Peyer's patch (tissue), 4 donors: ENCODE data around the gene MARVELD3. TPM values are rescaled to one million over a fixed set of nuclear protein-coding genes. Genes with fewer than 3 reads are reported as not detected.
"Not testable (repeated sequence)": the region's sequence is repeated elsewhere in the genome, so short reads cannot be mapped to it uniquely, and the experiment has no call there.

Experiments
- DNase-seq, 3 donors: peaks; one replicate each; pipeline ENCODE4 v3.0.0-alpha.2; 2017 to 2019
- H3K27ac ChIP-seq, 4 donors: fragments of 200-600 bp; sonication (generic); one replicate each; pipeline ENCODE4 v1.5.1; 2016 to 2019
- H3K27me3 ChIP-seq, 2 donors: fragments of 200-600 bp; sonication (generic); one replicate each; pipeline ENCODE4 v1.5.1; 2019
- H3K36me3 ChIP-seq, 3 donors: fragments of 200-600 bp; sonication (generic); one replicate each; pipeline ENCODE4 v1.5.1; 2016 to 2019
- H3K4me1 ChIP-seq, 4 donors: fragments of 200-600 bp; sonication (generic); one replicate each; pipeline ENCODE4 v1.5.1; 2016 to 2019
- H3K4me3 ChIP-seq, 4 donors: fragments of 200-600 bp; sonication (generic); 1 replicate in 3 of 4; 2 replicates in 1 of 4; pipeline ENCODE4 v1.5.1; 2016 to 2019; ENCODE audit warnings: mild to moderate bottlenecking in 1 of 4
- H3K9me3 ChIP-seq, 4 donors: fragments of 200-600 bp; sonication (generic); one replicate each; pipeline ENCODE4 v1.5.1; 2016 to 2019; ENCODE audit warnings: mild to moderate bottlenecking in 1 of 4
- CTCF ChIP-seq, 6 experiments: fragments of 450-650 bp in 4 of 6; fragments of 200-600 bp in 2 of 6; sonication (generic) in 1 of 6; IDR thresholded peaks; one replicate each; pipeline ENCODE4 v1.5.1; 2017 to 2019; ENCODE audit warnings: antibody characterized with exemption in 6 of 6, mild to moderate bottlenecking in 3 of 6, moderate library complexity in 1 of 6
- POLR2A ChIP-seq, 2 donors: fragments of 450-650 bp; IDR thresholded peaks; one replicate each; pipeline ENCODE4 v1.5.1; 2017; ENCODE audit warnings: antibody characterized with exemption in 2 of 2, mild to moderate bottlenecking in 2 of 2, moderate library complexity in 2 of 2
- total RNA-seq, 4 donors: library from RNA; depleted of rRNA; stranded (reverse); fragments of >200 nt; gene quantifications; one replicate each; pipeline ENCODE4 v1.1.0, GENCODE V29; 2016

Gene MARVELD3, protein sequence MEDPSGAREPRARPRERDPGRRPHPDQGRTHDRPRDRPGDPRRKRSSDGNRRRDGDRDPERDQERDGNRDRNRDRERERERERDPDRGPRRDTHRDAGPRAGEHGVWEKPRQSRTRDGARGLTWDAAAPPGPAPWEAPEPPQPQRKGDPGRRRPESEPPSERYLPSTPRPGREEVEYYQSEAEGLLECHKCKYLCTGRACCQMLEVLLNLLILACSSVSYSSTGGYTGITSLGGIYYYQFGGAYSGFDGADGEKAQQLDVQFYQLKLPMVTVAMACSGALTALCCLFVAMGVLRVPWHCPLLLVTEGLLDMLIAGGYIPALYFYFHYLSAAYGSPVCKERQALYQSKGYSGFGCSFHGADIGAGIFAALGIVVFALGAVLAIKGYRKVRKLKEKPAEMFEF
- 100 to 1,000 TPM in 3 of 4 donors, 10 to 100 TPM in 1; 66.0 to 167 (median 154) TPM for total RNA-seq

DNA sequence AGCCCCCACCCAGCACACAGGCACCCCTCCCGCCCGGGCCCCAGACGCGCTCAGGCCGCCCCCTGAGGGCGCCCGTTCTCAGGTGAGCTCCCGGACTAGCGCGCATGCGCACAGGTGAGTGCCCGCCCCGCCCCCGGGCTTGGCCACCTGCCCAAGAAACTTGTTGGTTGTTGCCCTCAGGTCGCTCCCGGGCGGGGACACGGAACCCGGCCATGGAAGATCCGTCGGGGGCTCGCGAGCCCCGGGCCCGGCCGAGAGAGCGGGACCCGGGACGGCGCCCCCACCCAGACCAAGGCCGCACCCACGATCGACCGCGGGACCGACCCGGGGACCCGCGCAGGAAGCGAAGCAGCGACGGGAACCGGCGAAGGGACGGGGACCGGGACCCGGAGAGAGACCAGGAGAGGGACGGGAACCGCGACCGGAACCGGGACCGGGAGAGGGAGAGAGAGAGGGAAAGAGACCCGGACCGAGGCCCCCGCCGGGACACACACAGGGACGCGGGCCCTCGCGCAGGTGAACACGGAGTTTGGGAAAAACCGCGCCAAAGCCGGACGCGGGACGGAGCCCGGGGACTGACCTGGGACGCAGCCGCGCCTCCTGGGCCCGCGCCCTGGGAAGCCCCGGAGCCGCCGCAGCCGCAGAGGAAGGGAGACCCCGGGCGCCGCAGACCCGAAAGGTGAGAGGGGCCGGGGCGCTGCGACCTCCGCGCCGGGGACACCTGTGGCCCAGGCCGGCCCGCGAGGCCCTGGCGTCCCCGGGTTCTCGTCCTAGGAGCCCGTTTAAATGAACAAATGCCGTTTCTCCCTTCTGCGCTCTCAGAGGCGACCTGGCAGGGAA, at the start of gene MARVELD3:
Gene MARVELD3, plus strand, starts transcription at position 167 of the 840 bp plus-strand sequence. Its CDS starts 46 bp downstream, at position 213.
- peak within 1 kb of the TSS; percentile 40 to 74 (median 58) for H3K4me3 ChIP-seq
- peaks cover 0 to 7% (median 0%) of the 10 kb centered on the region in 3 donors for H3K36me3 ChIP-seq
- H3K27me3 ChIP-seq = peaks cover 0 to 10% of the 10 kb centered on the region in 2 donors
- TF ChIP-seq POLR2A (IDR thresholded peaks at IDR 0.05) (peak; percentile 85 to 92), CTCF (IDR thresholded peaks at IDR 0.05) (peak in 2 of 6 experiments; percentile 8 to 14)
- H3K4me1 ChIP-seq = peaks cover 0 to 24% (median 8%) of the 10 kb centered on the region in 4 donors
- H3K27ac ChIP-seq = peak within 1 kb of the TSS in 3 of 4 donors; percentile 83 to 94 (median 90)
- peak in 2 of 3 donors; percentile 91 to 97 for DNase-seq
- H3K9me3 ChIP-seq = no peaks in the 10 kb centered on the region

- Histone ChIP-seq H3K4me1 (peaks cover 0 to 7% (median 0%) of the 10 kb centered on the region in 4 donors), H3K9me3 (no peaks in the 10 kb centered on the region), H3K27ac (no peak within 1 kb of the TSS), H3K4me3 (no peak within 1 kb of the TSS), H3K36me3 (no peaks in the 10 kb centered on the region), H3K27me3 (no peaks in the 10 kb centered on the region)
- TF ChIP-seq POLR2A (IDR thresholded peaks at IDR 0.05) (no peak), CTCF (IDR thresholded peaks at IDR 0.05) (no peak)
- no peak for DNase-seq
These were observed 49.0 kb upstream of the MARVELD3 start, which contains the start of gene TAT for GRCh38 chr16:71576971-71577370. TSS of gene TAT (minus strand) at chr16:71577092. CDS start at chr16:71576415, 677 bp downstream.

GRCh38 chr16:71582553-71582848, 43.5 kb upstream of the MARVELD3 start:
- not testable (repeated sequence) for H3K27ac ChIP-seq, H3K9me3 ChIP-seq, H3K36me3 ChIP-seq, DNase-seq, H3K4me3 ChIP-seq, H3K27me3 ChIP-seq, H3K4me1 ChIP-seq

DNA sequence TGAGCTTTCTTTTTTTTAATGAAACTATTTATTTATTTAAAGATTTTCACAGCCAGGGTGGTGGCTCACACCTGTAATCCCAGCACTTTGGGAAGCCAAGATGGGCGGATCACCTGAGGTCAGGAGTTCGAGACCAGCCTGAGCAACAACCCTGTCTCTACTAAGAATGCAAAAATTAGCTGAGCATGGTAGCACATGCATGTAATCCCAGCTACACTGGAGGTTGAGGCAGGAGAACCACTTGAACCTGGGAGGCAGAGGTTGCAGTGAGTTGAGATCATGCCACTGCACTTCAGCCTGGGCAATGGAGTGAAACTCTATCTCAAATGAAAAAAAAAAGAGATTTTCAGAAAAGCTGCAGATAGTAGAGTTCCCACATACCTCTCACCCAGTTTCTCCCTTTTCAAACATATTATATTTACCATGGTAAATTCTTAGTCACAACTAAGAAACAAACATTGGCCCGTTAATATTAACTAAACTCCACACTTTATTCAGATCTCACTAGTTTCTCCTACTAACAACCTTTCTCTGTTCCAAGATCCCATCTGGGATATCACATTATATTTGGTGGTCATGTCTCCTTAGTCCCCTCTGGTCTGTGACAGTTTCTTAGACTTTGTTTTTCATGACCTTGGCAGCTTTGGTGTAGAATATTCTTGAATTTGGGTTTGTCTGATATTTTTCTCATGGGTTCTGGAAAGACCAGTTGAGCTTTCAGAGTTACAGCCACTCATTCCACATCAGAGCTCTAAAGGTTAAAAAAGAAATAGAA, 41.3 kb upstream of the MARVELD3 start:
- Histone ChIP-seq H3K27me3 (no peaks in the 10 kb centered on the region), H3K4me3 (no peak overlapping the region), H3K36me3 (no peaks in the 10 kb centered on the region), H3K27ac (no peak overlapping the region), H3K9me3 (no peaks in the 10 kb centered on the region), H3K4me1 (no peaks in the 10 kb centered on the region)
- DNase-seq = no peak
- TF ChIP-seq CTCF (IDR thresholded peaks at IDR 0.05) = no peak
- TF ChIP-seq POLR2A (IDR thresholded peaks at IDR 0.05) = no peak

DNA sequence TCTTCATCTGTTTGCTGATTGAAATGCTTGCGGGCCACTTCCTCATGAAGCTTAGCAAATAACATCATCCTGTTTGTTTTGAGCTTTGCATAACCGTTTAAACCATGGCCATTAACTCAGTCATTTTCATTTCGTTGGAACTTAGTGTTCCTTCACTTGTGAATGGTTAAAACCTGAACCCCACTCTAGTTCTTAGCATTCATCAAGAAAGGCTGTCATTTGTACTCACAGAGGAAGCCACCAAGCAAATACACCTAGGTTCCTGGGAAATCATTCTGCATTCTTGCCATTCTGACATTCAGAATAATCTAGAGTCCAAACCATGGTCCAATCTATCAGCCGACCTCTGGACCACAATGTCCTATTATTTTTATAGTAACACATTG, 40.7 kb upstream of the MARVELD3 start:
- no peak for TF ChIP-seq POLR2A (IDR thresholded peaks at IDR 0.05)
- H3K27ac ChIP-seq = no peak overlapping the region

GRCh38 chr16:71589334-71589733, 36.6 kb upstream of the MARVELD3 start:
- DNase-seq, H3K4me3 ChIP-seq: not testable (repeated sequence)

More for the DNA sequence above, 40.7 kb upstream of the MARVELD3 start:
- no peaks in the 10 kb centered on the region for H3K36me3 ChIP-seq
- H3K27me3 ChIP-seq = no peaks in the 10 kb centered on the region
- no peak overlapping the region for H3K4me3 ChIP-seq
- H3K4me1 ChIP-seq = no peaks in the 10 kb centered on the region
- no peaks in the 10 kb centered on the region for H3K9me3 ChIP-seq
- DNase-seq = no peak

DNA sequence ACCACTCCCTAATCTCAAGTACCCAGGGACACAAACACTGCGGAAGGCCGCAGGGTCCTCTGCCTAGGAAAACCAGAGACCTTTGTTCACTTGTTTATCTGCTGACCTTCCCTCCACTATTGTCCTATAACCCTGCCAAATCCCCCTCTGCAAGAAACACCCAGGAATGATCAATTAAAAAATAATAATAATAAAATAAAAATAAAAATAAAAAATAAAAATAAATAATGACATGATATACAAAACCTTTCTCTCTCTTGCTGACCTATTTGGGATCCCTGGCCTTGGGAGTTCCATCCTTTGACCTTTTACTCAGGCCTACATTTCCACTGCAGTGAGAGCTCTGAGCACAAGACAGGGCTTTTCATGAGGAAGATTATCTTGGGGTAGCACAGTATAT, 35.9 kb upstream of the MARVELD3 start:
- not testable (repeated sequence) for H3K4me3 ChIP-seq, H3K27me3 ChIP-seq, H3K4me1 ChIP-seq, H3K9me3 ChIP-seq, H3K36me3 ChIP-seq, H3K27ac ChIP-seq, DNase-seq

More at GRCh38 chr16:71589334-71589733, 36.6 kb upstream of the MARVELD3 start:
- H3K9me3 ChIP-seq, H3K27ac ChIP-seq, H3K36me3 ChIP-seq, H3K27me3 ChIP-seq, H3K4me1 ChIP-seq: not testable (repeated sequence)
